GM13977 (cell line): ENCODE measurements around the gene WAPL.

Experiments used
- DNase-seq: peaks from one replicate; pipeline ENCODE4 v3.0.0; 2012; ENCODE audit warnings: low spot score
- in situ Hi-C: fragments of 300-500 bp; cut with MboI; formaldehyde crosslinking; loops from one replicate; pipeline ENCODE4 v1.12.0; 2022; ENCODE audit warnings: low sequenced_read_pairs, low pct_unique_long_range_greater_than_20kb, mixed read lengths, inconsistent platforms; ENCODE audit not compliant: unreplicated experiment
- TF ChIP-seq, protein P1 (sequence below): IDR thresholded peaks from 2 replicates; pipeline ENCODE4 v1.5.1; 2012; ENCODE audit warnings: mild to moderate bottlenecking, control low read depth; ENCODE audit not compliant: insufficient read depth; ENCODE audit errors: extremely low read depth, missing control alignments

Gene WAPL

DNA sequence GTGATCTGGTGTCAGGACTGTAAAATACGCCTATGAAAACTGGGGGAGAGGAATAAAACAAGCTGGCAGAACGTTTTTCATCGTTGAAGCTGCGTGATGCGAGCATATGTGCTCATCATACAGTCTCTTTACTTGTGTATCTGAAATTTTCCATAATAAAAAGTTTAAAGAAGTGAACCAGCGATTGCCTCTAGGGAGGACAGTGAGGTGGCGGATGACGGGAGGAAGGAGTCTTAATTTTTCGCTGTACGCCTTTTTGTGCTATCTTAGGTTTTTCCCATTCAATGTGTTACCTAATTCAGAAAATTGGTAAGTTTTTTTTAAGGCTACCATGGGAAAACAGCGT lies 891 bp upstream of the WAPL start:
- DNase-seq, result no peak
- TF ChIP-seq, protein P1, sequence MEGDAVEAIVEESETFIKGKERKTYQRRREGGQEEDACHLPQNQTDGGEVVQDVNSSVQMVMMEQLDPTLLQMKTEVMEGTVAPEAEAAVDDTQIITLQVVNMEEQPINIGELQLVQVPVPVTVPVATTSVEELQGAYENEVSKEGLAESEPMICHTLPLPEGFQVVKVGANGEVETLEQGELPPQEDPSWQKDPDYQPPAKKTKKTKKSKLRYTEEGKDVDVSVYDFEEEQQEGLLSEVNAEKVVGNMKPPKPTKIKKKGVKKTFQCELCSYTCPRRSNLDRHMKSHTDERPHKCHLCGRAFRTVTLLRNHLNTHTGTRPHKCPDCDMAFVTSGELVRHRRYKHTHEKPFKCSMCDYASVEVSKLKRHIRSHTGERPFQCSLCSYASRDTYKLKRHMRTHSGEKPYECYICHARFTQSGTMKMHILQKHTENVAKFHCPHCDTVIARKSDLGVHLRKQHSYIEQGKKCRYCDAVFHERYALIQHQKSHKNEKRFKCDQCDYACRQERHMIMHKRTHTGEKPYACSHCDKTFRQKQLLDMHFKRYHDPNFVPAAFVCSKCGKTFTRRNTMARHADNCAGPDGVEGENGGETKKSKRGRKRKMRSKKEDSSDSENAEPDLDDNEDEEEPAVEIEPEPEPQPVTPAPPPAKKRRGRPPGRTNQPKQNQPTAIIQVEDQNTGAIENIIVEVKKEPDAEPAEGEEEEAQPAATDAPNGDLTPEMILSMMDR, result no peak
- in situ Hi-C loops, result no loop called here

DNA sequence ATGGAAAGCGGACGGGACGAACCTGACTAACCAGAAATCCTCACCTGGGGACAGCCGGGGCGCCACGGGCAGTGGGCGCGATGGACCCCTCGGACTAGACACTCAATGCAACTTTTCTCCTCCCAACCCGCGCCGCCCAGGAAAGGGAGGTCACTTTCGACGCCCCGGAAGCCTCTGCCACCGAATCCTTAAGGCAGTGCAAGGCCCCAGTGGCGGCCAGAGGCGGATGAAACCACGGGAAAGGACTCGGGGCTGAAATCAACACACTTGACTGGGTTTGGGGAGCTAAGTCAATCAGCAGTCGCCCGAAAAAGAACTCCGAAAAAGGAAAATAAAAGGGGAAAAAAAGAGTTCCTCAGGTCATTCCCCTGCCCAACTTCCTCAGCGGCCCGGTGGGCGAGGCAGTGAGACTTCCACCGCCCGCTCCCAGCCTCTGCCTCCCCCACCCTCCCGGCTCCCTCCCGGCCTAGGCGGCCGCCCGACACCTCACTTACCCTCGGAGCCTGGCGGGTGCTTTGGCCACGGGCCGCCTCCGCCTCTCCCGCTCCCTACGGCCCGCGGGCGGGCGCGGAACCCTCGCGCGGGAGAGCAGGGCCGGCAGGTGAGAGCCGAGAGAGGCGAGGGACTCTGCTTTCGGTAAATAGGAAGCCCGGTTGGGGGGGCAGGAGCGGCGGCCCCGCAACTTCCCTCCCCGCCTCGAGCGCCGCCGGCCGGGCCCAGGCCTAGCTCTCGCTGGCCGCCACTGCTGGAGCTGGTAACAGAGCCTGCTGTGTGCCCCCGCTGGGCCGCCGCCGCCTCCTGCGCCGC lies 518 bp downstream of the WAPL start:
- peak; percentile 67 for DNase-seq
- TF ChIP-seq, protein P1, result no peak
- in situ Hi-C loops, result no loop called here

DNA sequence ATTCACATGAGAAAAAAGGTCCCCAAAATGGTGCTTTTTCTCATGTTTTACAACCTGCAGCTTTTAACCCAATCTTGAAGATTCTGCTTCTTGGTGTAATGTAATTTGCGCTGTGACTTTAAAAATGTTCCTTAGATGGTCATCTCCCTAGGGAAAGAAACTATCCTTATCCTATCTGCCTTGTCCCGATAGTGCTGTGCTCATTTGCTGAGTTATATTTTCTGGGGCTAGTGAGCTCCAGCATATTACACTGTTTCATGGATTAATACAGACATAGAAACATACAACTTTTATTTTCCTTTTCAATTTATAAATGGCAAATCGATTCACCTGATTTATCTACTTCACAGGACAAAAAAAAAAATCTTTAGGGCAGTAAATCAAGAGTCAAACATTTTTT lies 2.8 kb downstream of the WAPL start:
- DNase-seq, result no peak
- in situ Hi-C loops, result no loop called here
- TF ChIP-seq, protein P1, result no peak

DNA sequence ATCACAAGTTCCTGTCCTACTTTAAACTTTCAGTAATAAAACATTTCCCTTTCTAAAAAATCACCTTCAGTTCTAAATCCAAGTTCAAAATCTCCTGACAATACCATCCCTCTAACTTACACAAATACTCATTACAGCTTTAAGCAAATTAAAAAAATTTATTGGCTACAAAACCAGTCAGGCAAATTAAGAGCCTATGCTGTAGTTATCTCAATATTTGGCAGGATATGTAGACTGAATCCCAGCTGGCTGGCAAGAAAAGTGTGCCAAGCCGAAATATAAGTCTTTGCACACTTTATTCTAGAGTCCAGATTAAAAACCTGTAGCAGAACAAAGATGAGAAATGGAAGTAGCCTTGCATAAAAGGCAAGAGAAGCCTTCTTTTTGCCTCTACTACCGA lies 9.5 kb downstream of the WAPL start:
- TF ChIP-seq, protein P1, result no peak
- in situ Hi-C loops, result no loop called here
- no peak for DNase-seq

DNA sequence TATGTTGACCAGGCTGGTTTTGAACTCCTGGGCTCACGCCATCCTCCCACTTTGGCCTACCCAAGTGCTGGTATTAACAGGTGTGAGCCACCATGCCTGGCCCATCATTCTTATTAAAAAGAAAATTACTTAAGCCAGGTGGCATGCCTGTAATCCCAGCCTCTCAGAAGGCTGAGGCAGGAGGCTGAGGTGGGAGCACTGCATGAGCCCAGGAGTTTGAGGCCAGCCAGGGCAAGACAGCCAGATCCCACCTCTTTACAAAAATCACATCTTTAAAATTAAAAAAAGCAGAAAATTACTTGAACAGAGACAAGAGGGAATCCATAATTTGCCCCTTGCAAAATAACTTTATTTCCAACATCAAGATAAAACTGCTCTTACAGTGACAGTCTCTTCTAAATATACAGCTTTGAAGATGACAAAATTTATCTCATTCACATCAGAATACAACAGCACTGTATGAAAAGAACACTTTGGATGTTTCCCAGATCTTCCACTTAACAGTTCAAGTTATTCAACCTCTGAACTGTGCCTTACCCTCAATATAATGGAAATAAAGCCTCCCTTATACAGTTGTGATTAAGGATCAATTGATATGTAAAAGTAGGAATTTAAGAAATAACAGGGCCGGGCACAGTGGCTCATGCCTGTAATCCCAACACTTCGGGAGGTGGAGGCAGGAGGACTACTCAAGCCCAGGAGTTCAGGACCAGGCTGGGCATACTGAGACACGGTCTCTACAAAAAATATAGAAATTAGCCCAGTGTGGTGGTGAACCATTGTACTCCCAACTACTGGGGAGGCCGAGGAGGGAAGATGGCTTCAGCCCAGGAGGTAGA lies 10.3 kb downstream of the WAPL start:
- in situ Hi-C loops, result no loop called here
- DNase-seq, result no peak
- TF ChIP-seq, protein P1, result no peak

DNA sequence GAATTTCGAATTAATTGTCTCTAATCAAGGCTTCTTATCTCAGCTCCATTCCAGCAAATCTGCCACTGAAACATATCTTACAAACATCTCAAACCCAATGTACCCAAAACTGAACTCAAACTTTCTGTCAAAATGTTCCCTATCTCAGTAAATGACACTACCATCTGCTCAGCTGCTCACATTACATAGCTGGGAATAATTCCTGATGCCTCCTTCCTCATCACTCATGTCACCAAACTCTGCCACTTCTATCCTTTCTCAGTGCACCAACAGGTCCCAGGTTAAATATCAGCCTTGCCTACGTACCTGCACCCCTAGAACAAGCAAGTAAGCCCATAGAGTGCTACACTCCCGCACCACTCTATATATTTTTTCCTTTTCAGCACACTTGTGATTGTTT lies 12.4 kb downstream of the WAPL start:
- TF ChIP-seq, protein P1, result no peak
- in situ Hi-C loops, result no loop called here
- no peak for DNase-seq
